GM19043 (cell line): Measurements from ENCODE around the gene UNK.
"Not testable (repeated sequence)": the region's sequence is repeated elsewhere in the genome, so short reads cannot be mapped to it uniquely, and the experiment has no call there.

Experiments
- ATAC-seq: cut with Tn5 transposase; IDR thresholded peaks from one replicate; pipeline ENCODE4 v1.9.1; 2021; ENCODE audit warnings: low read depth; ENCODE audit not compliant: unreplicated experiment

UNK gene

DNA sequence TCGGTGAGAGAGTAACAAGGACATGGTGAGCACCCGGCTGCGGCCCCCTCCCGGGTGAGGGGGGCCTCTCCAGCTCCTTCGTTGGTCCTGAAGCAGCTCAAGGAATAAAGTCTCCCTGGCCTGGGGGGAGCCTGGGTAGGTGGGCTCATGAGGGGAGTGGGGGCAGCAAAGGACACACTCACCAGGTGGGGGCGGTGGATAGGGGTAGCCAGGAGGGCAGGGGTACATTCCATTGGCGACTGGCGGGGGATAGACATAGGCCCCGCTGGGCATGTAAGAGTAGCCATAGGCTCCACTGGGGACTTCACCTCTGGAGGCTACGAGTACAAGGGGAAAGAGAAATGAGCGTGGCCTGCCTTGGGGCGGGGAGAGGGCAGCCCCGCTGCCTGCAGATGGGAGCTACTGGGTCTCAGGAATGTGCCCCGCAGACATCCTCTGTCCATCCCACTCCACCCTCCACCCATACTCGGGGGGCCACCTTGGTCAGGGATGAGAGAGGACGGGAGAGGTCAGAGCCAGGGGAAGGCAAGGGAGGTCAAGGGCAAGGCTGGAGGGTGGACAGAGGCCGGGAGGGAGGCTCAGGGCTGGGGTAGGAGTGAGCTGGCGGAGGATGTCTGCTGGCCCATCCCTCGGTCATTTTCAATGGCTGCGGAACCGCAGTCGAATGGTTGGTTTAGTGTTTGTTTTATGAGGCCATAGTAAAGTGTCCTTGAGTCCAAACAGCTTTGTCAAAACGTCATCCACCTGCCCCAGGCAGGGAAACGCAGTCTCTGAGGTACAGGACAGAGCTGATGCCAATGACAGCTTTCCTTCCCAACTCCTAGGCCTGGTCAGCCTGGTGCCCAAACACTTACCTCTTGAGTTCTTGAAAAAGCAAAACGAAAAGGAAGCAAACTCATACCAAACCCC is 63.3 kb downstream of the UNK start:
- no peak for ATAC-seq

DNA sequence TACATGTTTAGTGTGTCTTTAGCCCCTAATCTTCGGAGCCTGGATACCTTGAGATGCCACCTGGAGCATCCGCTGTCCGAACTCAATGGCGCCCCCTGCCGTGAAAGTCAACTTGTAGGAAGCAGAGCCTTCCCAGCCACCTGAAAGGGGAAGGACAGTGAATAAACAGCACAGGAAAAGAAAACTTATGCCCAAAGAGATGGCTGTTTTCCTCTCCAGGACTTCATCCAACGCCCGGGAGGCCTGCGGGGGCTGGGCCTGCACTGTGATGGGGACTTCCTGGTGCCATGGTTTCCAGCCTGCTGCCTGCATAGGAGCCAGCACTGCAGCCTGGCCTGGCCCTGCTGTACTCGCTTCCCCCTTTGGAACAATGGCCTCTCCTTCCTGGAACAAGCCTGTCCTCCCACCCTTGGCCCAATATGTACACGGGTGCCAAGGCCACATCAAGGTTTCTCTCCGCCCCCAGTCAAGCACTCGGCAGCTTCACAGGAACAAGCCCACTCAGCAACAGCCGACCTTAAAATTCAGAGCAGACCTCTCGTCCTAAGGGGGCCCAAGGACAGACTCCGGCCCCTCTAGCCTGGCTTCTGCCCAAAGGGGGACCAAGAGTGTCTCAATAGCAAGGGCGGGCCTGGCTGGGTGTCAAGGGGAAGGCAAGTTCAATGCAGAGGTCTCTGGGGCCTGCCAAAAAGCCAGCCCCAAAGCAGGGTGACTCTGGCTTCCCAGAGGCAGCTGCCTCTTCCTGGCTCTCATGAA is 64.1 kb downstream of the UNK start:
- ATAC-seq: no peak

DNA sequence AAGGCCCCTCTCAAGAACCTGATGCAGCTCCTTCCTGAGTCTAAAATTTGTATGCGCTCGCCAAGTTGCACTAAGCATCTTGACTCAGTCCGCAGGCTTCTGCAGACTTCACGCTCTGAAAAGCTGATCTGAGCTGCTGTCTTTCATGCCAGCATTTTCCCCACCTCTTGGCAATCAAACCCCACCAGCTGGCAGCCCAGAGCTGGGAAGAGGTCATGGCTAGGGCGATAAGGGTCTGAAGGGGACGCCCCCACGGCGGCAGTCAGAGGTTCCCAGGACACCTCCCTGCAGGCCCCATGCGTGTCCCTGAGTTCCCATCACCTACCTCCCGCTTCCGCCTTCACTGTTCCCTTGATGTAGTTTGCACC is 64.7 kb downstream of the UNK start:
- ATAC-seq: no peak

DNA sequence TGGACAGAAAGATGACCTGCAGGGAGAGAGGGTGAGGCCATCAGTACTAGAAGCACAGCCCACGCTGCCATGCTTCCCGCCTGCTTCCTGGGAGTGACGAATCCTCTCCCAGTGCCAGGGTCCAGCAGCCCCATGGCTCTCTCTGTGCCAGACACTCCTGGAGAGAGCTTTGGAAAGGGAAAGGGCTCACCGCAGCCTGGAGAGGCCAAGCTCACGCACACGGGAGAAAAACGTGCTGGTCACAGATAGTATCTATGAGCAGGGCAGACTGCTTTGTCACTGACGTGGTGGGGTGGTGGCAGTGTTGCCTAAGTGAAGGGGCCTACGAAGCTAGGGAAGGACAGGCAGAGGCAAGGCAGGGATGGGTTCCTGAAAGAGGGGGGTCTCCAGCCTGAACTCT is 65.1 kb downstream of the UNK start:
- no peak for ATAC-seq

DNA sequence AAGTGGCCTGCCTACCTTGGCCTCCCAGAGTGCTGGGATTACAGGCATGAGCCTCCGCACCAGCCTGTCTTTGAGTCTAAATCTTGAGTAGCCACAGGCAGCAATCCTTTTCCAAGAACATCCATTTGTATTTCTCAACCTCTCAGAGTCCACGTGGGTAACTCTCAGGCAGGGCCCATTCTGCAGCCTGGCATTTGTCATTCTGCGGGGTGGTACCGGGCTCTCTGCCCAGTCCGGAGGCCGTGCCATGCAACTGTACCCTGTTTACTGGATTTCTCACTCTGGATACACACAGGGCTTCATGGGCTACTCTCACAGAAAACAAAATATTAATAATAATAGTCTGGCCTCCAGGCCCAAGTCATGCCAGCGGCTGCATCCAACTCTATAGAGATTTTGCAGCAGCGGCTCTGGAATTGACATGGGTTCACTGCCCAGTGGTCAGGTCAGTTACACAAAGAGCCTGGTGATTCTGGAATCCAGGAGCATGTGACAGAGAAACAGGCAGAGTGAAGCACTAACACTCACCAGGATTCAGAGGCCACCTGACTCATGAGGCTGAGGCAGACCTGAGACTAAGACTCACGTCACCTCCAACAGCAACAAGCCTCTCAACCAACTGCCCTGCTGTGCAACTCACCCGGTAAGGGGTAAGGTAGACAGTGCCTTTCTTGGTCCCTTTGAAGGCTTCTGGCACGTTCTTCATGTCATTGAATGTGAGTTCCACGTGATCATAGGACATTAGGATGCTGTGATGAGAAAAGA is 66.5 kb downstream of the UNK start:
- ATAC-seq: no peak

DNA sequence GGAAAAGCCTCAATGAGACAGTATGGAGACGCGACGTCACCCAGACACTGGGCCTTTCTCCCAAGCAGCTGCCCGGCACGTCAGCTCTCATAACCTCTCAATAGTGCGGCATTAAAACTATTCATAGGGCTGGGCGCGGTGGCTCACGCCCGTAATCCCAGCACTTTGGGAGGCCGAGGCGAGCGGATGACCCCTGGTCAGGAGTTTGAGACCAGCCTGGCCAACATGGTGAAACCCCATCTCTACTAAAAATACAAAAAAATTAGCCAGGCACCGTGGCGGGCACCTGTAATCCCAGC is 67.0 kb downstream of the UNK start:
- not testable (repeated sequence) for ATAC-seq

DNA sequence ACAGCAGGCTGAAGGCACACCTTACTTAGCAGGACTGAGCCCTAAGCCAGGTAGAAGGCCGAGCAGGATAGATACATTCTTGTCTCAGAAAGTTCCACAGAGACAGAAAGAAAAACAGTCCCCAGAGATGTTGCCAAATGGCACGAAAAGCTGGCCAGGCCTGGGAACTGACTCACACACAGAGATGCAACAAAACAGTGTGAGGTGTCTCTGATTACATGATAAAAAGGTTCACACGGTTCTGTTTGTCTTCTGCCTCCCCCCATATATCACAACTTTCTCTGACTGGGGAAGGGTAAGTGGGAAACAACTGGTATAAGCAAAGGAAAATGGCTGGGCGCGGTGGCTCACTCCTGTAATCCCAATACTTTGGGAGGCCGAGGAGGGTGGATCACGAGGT is 68.8 kb downstream of the UNK start:
- no peak for ATAC-seq

DNA sequence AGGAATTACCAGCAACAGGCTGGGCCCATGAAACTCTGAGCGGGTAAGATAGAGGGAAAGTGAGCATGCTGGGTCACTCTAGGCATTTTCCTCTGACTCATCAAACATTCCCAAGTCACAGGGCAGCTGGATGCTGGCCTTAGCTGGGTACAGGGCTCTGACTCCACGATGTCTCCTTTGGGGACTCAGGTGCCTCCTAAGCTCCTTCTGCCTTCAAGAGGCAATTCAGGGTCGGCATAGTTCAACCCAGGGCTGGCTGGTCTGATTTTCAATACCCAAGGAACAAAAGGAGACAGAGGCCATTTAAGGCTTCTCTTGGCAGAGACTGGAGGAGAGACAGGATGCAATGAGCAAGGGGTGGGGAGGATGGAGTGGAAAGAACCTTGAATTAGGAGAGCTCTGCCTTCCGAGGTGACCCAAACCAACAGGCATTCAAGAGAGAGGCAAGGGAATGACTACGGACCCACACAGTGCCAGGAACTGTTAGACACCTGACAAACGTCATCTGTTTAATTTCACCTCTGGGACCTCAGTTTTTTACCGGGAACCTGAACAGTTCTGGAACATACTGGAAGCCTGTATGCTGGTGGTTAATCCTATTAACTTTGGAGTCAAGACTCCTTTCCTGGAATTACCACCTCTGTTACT is 69.6 kb downstream of the UNK start:
- ATAC-seq: no peak

DNA sequence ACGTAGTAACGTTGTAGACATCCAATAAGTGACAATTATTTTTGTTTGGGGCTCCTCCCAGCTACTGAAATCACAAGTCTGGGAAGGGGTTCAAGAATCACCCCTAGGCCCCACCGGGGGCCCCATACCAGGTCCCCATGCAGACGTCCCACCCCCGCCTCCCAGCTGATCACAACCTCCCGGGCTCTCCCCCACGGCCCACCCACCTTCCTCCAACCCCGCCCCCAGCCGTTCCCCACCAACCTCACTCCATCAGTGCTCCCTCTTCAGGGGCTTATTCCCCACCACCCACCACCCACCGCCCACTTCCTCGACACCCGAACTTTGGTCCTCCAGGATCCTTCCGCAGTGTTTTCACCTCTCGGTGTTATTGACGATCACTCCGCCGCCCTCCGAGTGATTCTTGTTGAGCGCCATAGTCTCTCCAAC is 70.3 kb downstream of the UNK start:
- ATAC-seq: no peak

DNA sequence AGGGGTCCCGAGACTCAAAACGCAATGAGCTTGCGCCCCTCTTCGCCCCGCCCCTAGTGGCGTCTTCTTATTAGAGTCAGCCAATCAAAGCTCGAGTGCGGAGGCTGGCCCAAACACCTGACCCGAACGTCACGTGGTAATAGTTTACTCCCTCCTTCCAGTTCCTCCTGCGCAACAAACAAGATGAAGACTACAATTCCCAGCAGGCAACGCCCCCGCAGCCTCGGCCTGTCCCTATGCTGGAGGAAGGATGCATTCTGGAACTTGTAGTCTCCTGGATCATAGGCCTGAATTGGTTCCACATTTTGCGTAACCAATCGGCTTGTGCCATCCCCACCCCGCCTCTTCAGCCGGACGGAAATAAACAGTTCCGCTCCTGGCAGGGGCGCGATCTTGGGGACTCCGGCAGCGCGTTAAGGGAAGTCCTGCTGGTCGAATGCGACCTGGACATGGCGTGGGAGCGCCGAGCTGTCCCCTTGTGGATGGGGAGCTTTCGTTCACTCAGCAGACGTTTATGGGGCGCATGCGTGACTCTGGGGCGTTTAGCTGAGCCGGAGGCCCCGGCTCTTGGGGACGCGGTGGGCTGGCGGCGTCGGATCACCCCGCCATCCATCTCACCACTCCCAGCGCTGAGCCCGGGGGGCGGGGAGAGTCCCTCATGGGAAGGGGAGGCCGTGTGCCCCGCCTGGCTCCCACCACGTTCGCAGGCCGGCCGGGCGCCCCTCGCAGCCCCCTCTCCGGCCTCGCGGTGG is 70.9 kb downstream of the UNK start, which contains the start of gene WBP2:
TSS of gene WBP2 (minus strand) at position 26 of the 752 bp plus-strand sequence. CDS start 38 bp downstream, outside the sequence.
- ATAC-seq: peak; percentile 81

DNA sequence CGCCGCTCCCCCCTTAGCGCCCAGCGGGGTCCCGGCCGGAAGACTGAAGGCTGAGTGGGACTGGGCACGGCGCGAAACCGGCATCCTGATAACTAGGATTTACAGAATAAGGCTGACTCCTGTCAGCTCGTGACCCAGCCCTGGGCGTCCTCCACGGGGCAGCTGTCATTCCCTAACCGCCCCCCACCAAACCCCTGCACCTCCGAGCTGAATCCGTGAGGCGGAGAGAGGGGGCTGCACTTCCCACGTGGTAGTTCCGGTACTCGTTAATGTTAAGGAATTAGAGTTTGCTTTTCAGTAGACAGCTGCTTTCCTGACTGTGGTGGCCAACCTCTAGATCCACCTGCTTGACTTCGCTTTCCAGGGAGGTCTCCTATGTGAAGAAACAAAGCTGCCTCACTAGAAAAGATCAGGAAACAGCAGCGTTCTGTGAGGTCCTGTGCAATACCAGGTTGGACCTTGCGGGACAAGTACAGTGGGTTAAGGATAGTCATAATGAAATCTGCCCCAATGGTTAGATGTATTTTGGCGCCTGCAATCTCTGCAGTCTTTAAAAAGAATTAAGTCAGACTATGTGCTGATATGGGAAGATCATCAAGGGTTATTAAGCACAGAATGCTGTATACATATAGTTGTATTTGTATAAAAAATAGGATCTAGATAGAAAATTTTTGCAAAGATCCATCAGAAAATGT is 71.6 kb downstream of the UNK start:
- ATAC-seq: peak; percentile 20

DNA sequence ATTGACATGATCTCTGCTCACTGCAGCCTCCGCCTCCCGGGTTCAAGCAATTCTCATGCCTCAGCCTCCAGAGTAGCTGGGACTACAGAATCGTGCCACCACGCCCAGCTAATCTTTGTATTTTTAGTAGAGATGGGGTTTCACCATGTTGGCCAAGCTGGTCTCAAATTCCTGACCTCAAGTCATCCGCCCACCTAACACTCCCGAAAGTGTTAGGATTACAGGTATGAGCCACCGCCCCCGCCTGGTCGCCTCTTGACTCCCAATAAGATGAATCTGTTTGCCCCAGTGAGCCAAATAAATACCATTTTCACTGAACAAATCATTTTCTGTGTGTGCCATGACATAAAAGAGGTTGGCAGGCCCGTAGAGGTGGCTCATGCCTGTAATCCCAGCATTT is 74.8 kb downstream of the UNK start:
- ATAC-seq: not testable (repeated sequence)

DNA sequence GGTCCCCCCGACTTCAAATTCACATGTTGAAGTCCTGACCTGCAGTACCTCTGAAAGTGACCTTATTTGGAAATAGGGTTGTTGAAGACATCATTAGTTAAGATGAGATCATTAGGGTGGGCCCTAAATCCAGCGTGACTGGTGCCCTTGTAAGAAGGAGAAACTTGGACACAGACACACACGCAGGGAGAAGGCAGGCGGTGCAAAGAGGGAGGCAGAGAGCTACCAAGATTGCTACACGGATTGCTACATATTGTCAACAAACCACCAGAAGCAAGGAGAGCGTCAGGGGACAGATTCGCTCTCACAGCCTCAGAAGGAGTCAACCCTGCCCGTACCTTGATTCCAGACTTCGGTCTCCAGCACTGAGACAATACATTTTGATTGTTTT is 77.3 kb downstream of the UNK start:
- no peak for ATAC-seq

DNA sequence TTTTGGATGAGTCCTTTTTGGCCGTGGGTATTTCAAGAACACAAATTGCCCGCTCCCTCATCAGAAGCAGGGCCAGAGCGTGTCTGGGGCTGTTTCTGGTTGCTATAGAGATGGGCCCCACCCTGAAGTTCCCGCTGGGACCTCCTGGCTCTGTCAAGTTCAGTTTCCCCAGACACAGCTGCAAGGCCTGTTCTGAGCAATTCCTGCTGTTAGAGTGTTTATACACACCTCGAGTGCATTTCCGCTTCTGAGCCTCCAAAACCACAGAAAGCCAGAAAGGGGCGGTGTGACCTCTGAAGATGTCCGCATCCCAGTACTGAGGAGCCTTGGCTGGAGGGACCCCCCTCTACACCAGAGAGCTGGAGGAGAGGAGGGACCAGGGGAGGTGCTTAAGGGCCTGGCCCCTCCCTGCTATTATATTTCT is 79.9 kb downstream of the UNK start:
- ATAC-seq: peak; percentile 73

DNA sequence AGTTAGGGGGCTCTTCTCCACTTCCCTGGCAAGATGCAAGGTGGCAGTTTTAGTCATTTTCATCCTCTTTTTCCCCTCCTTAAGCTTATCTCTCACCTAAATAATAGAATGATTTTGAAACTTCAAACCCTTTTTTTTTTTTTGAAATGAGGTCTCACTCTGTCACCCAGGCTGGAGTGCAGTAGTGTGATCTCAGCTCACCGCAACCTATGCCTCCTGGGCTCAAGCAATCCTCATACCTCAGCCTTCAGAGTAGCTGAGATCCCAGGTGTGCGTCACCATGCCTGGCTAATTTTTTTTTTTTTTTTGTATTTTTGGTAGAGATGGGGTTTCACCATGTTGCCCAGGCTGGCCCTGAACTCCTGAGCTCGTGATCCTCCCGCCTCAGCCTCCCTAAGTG is 80.3 kb downstream of the UNK start:
- not testable (repeated sequence) for ATAC-seq

DNA sequence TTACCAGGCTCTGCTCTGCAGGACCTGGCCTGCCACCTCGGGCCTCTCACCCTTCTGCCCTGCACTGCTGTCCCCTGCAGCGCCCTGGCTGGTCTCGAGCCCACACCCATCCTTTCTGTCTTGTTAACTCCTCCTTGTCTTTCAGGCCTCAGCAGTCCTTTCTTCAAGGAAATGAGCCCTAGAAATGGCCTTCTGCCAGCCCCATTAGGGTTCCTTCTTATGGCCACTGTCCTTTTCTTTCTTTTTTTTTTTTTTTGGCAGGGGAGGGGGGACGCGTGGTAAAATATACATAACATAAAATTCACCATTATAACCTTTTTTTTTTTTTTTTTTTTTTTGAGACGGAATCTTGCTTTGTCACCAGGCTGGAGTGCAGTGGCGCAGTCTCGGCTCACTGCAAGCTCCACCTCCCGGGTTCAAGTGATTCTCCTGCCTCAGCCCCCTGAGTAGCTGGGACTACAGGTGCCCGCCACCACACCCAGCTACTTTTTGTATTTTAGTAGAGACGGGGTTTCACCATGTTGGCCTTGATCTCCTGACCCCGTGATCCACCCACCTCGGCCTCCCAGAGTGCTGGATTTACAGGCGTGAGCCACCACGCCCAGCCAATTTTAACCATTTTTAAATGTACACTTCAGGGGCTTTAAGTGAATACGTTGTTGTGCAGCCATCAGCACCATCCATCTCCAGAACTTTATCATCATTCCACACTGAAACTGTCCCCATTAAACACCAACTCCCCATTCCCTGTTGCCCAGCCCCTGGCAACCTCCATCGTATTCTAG is 81.0 kb downstream of the UNK start:
- not testable (repeated sequence) for ATAC-seq

DNA sequence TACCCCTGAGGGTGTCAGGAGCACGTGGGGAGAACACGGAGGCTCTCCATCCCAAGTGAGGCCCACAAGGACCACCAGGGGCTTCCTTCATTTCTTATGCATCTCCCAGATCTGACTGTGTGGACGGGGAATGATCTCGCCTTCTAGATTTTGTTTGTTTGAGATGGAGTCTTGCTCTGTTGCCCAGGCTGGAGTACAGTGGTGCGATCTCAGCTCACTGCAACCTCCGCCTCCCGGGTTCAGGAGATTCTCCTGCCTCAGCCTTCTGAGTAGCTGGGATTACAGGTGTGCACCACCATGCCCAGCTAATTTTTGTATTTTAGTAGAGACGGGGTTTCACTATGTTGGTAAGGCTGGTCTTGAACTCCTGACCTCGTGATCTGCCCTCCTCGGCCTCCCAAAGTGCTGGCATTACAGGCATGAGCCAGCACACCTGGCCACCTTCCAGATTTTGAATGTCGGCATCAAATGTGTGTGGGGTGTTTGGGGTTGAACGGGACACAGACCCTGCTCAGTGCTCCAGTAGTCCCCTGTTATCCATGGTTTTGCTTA is 84.2 kb downstream of the UNK start:
- ATAC-seq: not testable (repeated sequence)
